ENCODE data around the gene TCTN3.

GRCh38 chr10:95616446-95616845 lies 77.3 kb downstream of the TCTN3 start:
- TF ChIP-seq CTCF (IDR thresholded peaks at IDR 0.05), result no peak
- TF ChIP-seq MAX (IDR thresholded peaks at IDR 0.05; ENCODE audit: low read depth), result no peak
- TF ChIP-seq GABPA (IDR thresholded peaks at IDR 0.05; ENCODE audit: low read depth), result no peak
- TF ChIP-seq TAF1 (IDR thresholded peaks at IDR 0.05; ENCODE audit: borderline replicate concordance, low read depth, low read length), result no peak
- TF ChIP-seq USF2 (IDR thresholded peaks at IDR 0.05; ENCODE audit: borderline replicate concordance, low read depth, low read length), result no peak
